Glutamatergic neuron (in vitro differentiated cells): ENCODE measurements around the gene OR10W1. TPM values are rescaled to one million over a fixed set of nuclear protein-coding genes. Genes with fewer than 3 reads are reported as not detected.
A peak's percentile ranks its signal among the peaks of the same experiment; 100 is the strongest.

ENCODE experiments used
- DNase-seq: peaks from one replicate; pipeline ENCODE4 v3.0.0; 2022
- H3K27ac Mint-ChIP-seq: one replicate; pipeline ENCODE4 v1.8.0; 2020; ENCODE audit warnings: mild to moderate bottlenecking, mixed read lengths, inconsistent platforms; ENCODE audit not compliant: unreplicated experiment
- H3K27me3 Mint-ChIP-seq: one replicate; pipeline ENCODE4 v1.8.0; 2020; ENCODE audit warnings: mild to moderate bottlenecking, moderate library complexity, mixed read lengths, inconsistent platforms; ENCODE audit not compliant: unreplicated experiment
- H3K36me3 Mint-ChIP-seq: one replicate; pipeline ENCODE4 v1.8.0; 2020; ENCODE audit warnings: mild to moderate bottlenecking, mixed read lengths, inconsistent platforms; ENCODE audit not compliant: unreplicated experiment
- H3K4me1 Mint-ChIP-seq: one replicate; pipeline ENCODE4 v1.8.0; 2020; ENCODE audit warnings: mild to moderate bottlenecking, low read depth, mixed read lengths, inconsistent platforms; ENCODE audit not compliant: unreplicated experiment
- H3K4me3 Mint-ChIP-seq: one replicate; pipeline ENCODE4 v1.8.0; 2020; ENCODE audit warnings: mild to moderate bottlenecking, mixed read lengths, inconsistent platforms; ENCODE audit not compliant: unreplicated experiment
- H3K9me3 Mint-ChIP-seq: one replicate; pipeline ENCODE4 v1.8.0; 2020; ENCODE audit warnings: mild to moderate bottlenecking, moderate library complexity, mixed read lengths, inconsistent platforms; ENCODE audit not compliant: unreplicated experiment
- CTCF ChIP-seq: fragments of 200-600 bp; sonication (generic); IDR thresholded peaks from one replicate; pipeline ENCODE4 v1.5.0; 2021; ENCODE audit not compliant: partially characterized antibody, unreplicated experiment
- total RNA-seq: library from RNA; stranded (reverse); fragmentation: NEBNext Ultra II Directional; extraction: Animal tissue kit (Norgen Biotek cat#: 25700); gene quantifications from one replicate; pipeline ENCODE4 v1.2.1, GENCODE V29; 2021; ENCODE audit not compliant: unreplicated experiment

The OR10W1 gene
- total RNA-seq, 1 donor from 2014 or later = not detected

GRCh38 chr11:58286249-58286648 is 18.2 kb upstream of the OR10W1 start:
- H3K27me3 Mint-ChIP-seq = no peaks in the 10 kb centered on the region
- H3K4me3 Mint-ChIP-seq = no peak overlapping the region
- H3K27ac Mint-ChIP-seq = no peak overlapping the region
- no peak for DNase-seq
- no peaks in the 10 kb centered on the region for H3K36me3 Mint-ChIP-seq
- H3K4me1 Mint-ChIP-seq = no peaks in the 10 kb centered on the region
- peak; percentile 32 for TF ChIP-seq CTCF
- peaks cover 5% of the 10 kb centered on the region for H3K9me3 Mint-ChIP-seq

- TF ChIP-seq CTCF = no peak
- H3K9me3 Mint-ChIP-seq = peaks cover 5% of the 10 kb centered on the region
- H3K36me3 Mint-ChIP-seq = no peaks in the 10 kb centered on the region
- H3K27me3 Mint-ChIP-seq = no peaks in the 10 kb centered on the region
- H3K4me1 Mint-ChIP-seq = no peaks in the 10 kb centered on the region
- H3K27ac Mint-ChIP-seq = no peak overlapping the region
- no peak overlapping the region for H3K4me3 Mint-ChIP-seq
- no peak for DNase-seq
Measured at GRCh38 chr11:58285483-58286040, 17.5 kb upstream of the OR10W1 start.

- no peak overlapping the region for H3K4me3 Mint-ChIP-seq
- no peaks in the 10 kb centered on the region for H3K27me3 Mint-ChIP-seq
- H3K36me3 Mint-ChIP-seq = no peaks in the 10 kb centered on the region
- no peaks in the 10 kb centered on the region for H3K9me3 Mint-ChIP-seq
- no peak for TF ChIP-seq CTCF
- no peaks in the 10 kb centered on the region for H3K4me1 Mint-ChIP-seq
- no peak overlapping the region for H3K27ac Mint-ChIP-seq
- DNase-seq = no peak
Measured at GRCh38 chr11:58276151-58276550, 8.1 kb upstream of the OR10W1 start.

- H3K36me3 Mint-ChIP-seq = no peaks in the 10 kb centered on the region
- TF ChIP-seq CTCF = no peak
- H3K27me3 Mint-ChIP-seq = no peaks in the 10 kb centered on the region
- H3K9me3 Mint-ChIP-seq = no peaks in the 10 kb centered on the region
- no peak overlapping the region for H3K27ac Mint-ChIP-seq
- DNase-seq = no peak
- no peak overlapping the region for H3K4me3 Mint-ChIP-seq
- no peaks in the 10 kb centered on the region for H3K4me1 Mint-ChIP-seq
Measured at GRCh38 chr11:58275002-58275401, 6.9 kb upstream of the OR10W1 start.

- Mint-ChIP-seq H3K27ac (no peak overlapping the region), H3K9me3 (no peaks in the 10 kb centered on the region), H3K4me1 (no peaks in the 10 kb centered on the region), H3K36me3 (no peaks in the 10 kb centered on the region), H3K27me3 (no peaks in the 10 kb centered on the region), H3K4me3 (no peak overlapping the region)
- TF ChIP-seq CTCF = no peak
- DNase-seq = no peak
Measured at GRCh38 chr11:58259983-58260382, 8.1 kb downstream of the OR10W1 start.
